GM19099 (cell line): ENCODE measurements around the gene CYP26A1.

Experiments
- POLR2A ChIP-seq: IDR thresholded peaks from 3 replicates; pipeline ENCODE4 v1.6.1; 2011; ENCODE audit warnings: low read depth; ENCODE audit not compliant: insufficient read length; ENCODE audit errors: extremely low read depth

Gene CYP26A1

GRCh38 chr10:93073539-93074146, at the start of gene CYP26A1:
TSS of gene CYP26A1 (plus strand) at chr10:93073893. CDS start at chr10:93073935, 42 bp downstream.
- no peak for TF ChIP-seq POLR2A

DNA sequence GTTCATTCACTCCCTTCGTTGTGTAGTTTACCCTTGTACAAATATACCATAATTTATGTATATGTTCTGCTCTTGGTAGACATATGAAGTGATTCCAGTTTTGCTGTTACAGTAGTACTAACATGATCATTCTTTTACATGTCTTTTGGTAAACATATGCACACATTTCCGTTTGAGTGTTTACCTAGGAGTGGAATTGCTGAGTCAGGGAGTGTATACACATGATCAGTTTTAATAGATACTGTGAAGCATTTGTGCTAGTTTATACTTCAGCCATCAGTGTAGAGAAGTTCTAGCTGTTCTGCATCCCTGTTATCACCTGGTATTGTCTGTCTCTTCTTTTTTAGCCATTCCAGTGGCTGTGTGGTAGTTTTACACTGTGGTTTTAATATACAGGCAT, 47.6 kb upstream of the CYP26A1 start:
- no peak for TF ChIP-seq POLR2A

- TF ChIP-seq POLR2A = no peak
These were observed 46.2 kb upstream of the CYP26A1 start for GRCh38 chr10:93027508-93027907.

DNA sequence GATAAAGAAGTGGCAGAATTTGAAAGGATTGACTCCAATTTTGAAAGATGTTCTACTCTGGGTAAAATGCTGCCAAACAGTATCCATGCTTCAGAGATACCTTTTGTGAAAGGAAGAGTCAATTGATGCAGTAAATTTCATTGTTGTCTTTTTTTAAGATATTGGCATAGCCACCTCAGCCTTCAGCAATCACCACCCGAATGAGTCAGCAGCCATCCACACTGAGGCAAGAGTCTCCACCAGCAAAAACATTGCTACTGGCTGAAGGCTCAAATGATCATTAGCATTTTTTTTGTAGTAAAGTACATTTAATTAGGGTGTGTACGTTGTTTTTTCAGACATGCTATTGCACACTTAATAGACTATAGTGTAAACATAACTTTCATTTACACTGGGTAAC, 44.8 kb upstream of the CYP26A1 start:
- TF ChIP-seq POLR2A = no peak

DNA sequence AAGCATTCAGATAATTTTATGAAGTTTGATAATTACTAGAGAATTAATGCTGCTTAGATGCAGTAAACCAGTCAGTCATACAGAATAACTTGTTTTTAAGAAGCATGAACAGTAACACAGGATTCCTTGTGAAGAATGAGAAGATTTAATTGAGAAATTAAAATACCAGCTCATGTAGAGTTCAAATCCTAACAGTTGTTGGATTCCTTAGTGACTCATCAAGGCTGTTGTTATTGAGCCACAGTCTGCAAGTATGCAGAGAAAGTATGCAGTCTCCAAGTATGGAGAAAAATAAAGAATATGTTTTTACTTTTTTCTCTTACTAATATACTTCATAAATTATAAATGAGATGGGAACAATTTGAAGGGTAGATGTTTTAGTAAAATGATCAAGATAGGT, 43.3 kb upstream of the CYP26A1 start:
- no peak for TF ChIP-seq POLR2A

DNA sequence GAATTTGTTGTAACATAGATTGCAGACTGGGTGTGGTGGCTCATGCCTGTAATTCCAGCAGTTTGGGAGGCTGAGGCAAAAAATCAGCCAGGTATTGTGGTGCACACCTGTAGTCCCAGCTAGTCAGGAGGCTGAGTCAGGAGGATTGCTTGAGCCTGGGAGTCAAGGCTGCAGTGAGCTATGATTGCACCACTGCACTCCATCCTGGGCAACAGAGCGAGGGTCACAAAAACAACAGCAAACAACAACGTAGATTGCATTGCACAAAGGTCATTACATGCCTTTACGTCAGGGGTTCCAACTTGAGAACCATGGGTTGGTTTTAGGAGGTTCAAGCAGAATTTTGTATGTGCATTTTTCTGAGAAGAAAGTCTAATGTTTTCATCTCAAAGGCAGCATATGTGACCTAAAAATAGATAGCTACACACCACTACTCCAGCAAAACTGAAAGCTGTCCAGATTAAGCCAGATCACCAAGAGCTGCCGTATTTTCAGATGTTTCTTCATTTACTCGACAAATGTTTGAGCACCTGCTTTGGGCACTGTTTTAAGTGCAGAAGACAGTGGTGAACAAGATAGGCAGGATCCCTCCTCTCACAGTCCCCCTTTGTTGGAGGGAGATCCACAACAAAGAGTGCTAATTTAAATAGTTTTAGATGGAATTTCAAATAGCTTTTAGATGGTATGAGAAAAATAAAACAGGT, 41.4 kb upstream of the CYP26A1 start:
- TF ChIP-seq POLR2A = no peak

GRCh38 chr10:93032809-93033137, 40.9 kb upstream of the CYP26A1 start:
- no peak for TF ChIP-seq POLR2A

DNA sequence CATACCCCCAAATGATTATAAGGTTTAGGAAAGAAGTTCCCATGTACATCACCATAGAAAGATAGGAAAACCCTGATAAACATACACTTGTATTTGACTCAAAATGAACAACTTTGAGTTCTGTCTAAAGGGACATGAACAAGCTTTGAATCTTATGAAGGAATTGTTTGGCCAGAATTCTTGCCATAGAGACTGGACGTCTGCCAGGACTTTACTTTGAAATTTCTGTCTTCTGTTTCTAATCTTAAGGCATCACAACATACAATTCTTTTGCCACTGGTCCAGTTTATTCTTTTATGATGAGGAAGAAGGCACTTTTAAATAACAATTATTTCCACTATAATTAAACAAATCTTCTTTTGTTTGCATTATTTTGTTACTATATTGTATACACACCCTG, 39.3 kb upstream of the CYP26A1 start:
- no peak for TF ChIP-seq POLR2A

DNA sequence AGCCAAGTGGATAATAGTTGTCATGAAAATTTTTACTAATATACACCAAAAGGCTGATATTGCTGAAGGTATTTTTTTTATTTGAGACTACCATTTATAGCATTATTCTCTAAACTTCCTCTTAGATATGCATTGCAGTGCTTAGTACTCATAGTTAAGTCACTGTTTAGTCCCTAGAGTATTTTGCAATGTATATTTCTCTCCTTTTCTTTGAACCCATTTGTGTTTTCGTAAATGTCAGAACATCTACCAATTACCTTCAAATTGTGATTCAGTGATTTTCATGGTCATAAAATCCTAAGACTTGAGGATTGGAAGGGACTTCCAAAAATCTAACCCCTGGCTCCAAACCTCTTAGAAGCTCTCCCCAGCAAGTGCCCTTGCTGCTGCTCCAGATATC, 34.6 kb upstream of the CYP26A1 start:
- TF ChIP-seq POLR2A = no peak

- TF ChIP-seq POLR2A = no peak
These were observed 34.0 kb upstream of the CYP26A1 start for GRCh38 chr10:93039721-93040120.

DNA sequence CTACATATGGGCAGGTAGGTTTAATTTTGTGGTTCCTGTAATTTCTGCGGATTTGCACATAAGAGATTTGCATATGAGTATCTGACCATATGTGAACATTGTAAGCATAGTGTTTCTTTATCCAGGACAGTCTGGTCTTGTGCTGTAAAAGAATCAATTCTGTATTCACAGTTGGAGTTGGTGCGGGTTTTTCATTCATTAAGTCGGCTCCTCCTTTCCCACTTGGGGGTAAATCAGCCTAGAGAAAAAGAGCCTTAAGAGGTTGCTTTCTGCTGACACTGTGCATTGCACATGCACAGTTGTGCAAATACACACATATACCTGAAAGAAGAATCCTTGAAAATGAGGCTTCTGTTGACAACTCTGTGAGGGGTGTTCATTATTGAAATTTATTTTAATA, 19.2 kb upstream of the CYP26A1 start:
- TF ChIP-seq POLR2A = no peak

DNA sequence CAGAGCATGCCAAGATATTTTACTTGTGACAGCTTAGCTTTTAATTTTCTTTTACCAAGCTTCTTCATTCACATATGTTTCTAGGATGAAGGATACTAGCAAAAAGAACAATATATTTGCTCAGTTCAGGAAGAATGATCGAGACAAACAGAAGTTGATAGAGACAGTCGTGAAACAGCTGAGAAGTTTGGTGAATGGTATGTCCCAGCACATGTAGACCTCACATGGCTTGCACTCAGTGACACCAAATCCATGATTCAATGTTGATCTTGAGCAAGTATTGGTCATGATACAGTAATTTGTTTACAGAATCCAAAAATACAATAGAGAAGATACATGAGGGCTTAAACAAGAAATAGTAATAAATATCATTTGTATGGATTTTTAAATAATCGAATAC, 15.6 kb upstream of the CYP26A1 start:
- no peak for TF ChIP-seq POLR2A

DNA sequence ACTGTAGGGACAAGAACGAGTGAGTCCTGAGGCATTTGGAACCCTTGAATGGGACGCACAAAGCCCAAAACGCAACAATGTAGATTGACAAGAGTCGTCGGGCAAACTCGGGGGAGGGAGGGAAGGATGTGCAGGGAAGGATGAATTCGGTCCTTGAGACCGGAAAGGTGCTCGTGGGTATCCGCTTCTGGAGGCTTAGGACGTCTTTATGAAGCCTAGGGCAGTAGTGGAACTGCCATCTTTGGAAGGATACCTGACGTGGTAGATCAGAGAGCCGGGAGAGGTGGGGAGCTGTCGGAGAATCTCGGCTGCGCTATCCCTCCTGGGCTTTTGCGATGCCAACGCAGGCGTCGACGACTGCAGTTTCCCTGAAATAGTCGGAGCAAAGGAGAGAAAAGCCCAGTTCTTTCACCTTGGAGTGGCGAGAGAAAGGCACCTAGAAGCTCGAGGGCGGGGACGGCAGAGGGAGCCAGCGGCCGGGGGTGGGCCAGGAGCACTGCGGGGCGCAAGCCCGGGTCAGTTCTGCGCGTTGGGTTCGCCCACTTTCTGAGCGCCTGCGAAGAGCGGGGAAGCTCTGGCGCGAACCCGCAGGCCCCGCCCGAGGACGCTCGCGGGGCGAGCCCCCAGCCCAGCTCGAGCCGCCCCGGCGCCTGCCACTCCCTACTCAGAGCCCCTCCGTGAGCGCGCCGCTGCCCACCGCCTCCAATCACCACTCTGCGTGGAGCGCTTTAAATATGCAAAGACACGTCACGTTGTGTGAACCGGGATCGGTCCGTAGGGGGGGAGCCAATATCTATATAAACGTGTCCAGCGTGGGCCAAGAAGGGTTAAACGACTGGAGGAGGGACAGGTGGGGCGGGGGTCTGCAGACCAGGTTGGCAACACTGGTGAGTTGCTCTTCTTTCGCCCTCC, 13.5 kb upstream of the CYP26A1 start, which contains the start of gene CYP26C1:
Gene CYP26C1 (plus strand): TSS at position 824 of the 912 bp plus-strand sequence. CDS start 466 bp downstream, outside the sequence.
- no peak for TF ChIP-seq POLR2A

- no peak for TF ChIP-seq POLR2A
These were observed 12.7 kb upstream of the CYP26A1 start for GRCh38 chr10:93060887-93061593.
